Activated CD4-positive, alpha-beta T cell treated with anti-CD3 and anti-CD28 coated beads, Interleukin-2, amount 10 ng/mL, durations not matched to agents 7 days and 5 days (primary cell): ENCODE data around the gene ZSWIM5. TPM values are rescaled to one million over a fixed set of nuclear protein-coding genes. Genes with fewer than 3 reads are reported as not detected.

Experiments used
- CTCF ChIA-PET: fragments of 350-600 bp; sonication (Branson Sonifier 250); formaldehyde crosslinking; loops from one replicate; lab custom pipeline; 2021; ENCODE audit warnings: antibody characterized with exemption; lab: Charles Lee
- POLR2A ChIA-PET: fragments of 350-600 bp; sonication (Branson Sonifier 250); formaldehyde crosslinking; loops from one replicate; lab custom pipeline; 2021; ENCODE audit warnings: antibody characterized with exemption; lab: Charles Lee
- DNase-seq: peaks from one replicate; pipeline ENCODE4 v3.0.0-alpha.2; 2020
- H3K27ac Mint-ChIP-seq: one replicate; pipeline ENCODE4 v1.8.0; 2021; ENCODE audit warnings: mild to moderate bottlenecking, moderate library complexity, mixed read lengths
- H3K27me3 Mint-ChIP-seq: one replicate; pipeline ENCODE4 v1.8.0; 2021; ENCODE audit warnings: mixed read lengths
- H3K36me3 Mint-ChIP-seq: one replicate; pipeline ENCODE4 v1.8.0; 2021; ENCODE audit warnings: low read depth, mixed read lengths
- H3K4me1 Mint-ChIP-seq: one replicate; pipeline ENCODE4 v1.8.0; 2021; ENCODE audit warnings: mixed read lengths
- H3K4me3 Mint-ChIP-seq: one replicate; pipeline ENCODE4 v1.8.0; 2021; ENCODE audit warnings: mild to moderate bottlenecking, moderate library complexity, mixed read lengths
- H3K9me3 Mint-ChIP-seq: one replicate; pipeline ENCODE4 v1.8.0; 2021; ENCODE audit warnings: mixed read lengths
- total RNA-seq, 2 experiments: library from RNA; stranded (reverse); gene quantifications; one replicate each; pipeline ENCODE4 v1.2.3, GENCODE V29; 2021

Gene ZSWIM5
- total RNA-seq, 2 experiments from 2014 or later, result 0.46 to 0.62 TPM

DNA sequence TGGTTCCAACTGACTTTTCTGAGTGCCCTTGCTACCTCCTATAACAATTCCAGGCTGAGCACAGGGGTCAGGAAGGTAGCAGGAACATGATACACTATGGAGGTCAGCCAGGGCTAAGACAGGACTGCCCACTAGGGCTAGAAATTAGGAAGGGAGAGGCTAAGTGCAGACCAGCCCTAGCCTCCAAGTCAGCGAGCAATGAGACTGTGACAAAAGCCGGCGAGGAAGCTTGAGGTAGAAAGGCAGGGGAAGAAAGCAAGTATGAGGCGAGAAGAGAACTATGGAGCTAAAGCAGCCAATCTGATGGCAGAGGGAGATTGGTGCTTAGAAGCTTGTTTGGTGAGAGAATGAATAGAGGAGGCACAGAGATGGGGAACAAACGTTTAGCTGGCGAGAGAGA lies 189.6 kb downstream of the ZSWIM5 start:
- H3K4me1 Mint-ChIP-seq, result peaks cover 21% of the 10 kb centered on the region
- H3K27me3 Mint-ChIP-seq, result no peaks in the 10 kb centered on the region
- DNase-seq, result no peak
- no peaks in the 10 kb centered on the region for H3K9me3 Mint-ChIP-seq
- ChIA-PET POLR2A (no interaction called here), CTCF (interaction anchor here (3.1 to 5.2 kb wide), 2 partner anchors 282 to 286 kb away, joined by 20 to 38 read pairs; no protein-coding TSS in a partner anchor)
- no peak overlapping the region for H3K27ac Mint-ChIP-seq
- peaks cover 6% of the 10 kb centered on the region for H3K36me3 Mint-ChIP-seq
- no peak overlapping the region for H3K4me3 Mint-ChIP-seq

DNA sequence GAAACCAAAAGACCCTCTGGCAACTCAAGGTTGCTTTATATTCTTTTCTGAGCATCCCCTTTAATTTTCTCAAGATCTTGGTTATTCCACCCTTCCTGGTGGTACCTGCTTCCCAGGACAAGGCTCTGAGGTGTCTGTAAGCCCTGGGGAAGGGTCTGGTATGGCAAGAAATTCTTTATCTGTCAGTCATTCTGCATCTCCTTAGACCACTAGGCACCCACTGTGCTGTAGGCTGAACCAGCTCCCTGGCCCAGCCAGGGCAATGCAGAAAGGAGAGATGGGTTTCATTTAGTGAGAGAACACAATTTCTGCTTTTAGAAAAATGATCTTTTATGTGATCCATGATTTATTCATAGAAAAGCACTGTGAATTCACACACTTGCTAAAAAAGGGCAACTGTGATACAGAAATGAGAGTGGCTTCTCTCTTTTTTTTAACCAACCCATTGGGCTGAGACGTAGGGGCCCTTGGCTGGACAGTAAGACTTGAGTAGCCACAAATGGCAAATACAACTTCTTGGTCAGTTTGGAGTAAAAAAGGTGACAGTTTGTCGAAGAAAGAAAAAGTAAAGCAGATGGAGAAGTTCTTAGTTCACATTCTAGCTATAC lies 190.2 kb downstream of the ZSWIM5 start:
- no peak for DNase-seq
- H3K4me1 Mint-ChIP-seq, result peaks cover 27% of the 10 kb centered on the region
- H3K27me3 Mint-ChIP-seq, result no peaks in the 10 kb centered on the region
- H3K27ac Mint-ChIP-seq, result no peak overlapping the region
- no peaks in the 10 kb centered on the region for H3K9me3 Mint-ChIP-seq
- H3K4me3 Mint-ChIP-seq, result no peak overlapping the region
- peaks cover 6% of the 10 kb centered on the region for H3K36me3 Mint-ChIP-seq
- ChIA-PET POLR2A (interaction anchor here (0.7 kb wide), 1 partner anchor 477 kb away, joined by 3 read pairs; no protein-coding TSS in a partner anchor), CTCF (interaction anchor here (3.1 to 5.2 kb wide), 2 partner anchors 283 to 287 kb away, joined by 20 to 38 read pairs; no protein-coding TSS in a partner anchor)

DNA sequence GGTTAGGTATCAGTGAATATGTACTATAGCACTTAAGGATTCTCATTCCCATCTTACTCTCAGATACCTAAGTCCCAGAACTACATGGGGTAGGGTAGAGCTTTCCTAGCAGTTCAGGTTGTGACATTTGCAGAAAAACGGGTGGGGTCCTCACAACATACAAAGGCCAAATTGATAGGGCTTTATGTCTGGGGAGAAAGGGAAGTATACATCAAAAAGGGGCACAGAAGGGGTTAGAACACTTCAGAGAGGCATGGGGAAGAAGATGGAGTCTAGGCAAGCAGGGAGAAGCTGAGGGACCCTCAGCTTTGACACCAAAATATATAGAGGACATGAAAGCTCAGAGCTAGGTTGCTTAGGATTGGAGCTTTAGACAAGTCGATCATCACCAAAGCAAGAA lies 190.7 kb downstream of the ZSWIM5 start:
- ChIA-PET POLR2A (interaction anchor here (0.7 kb wide), 1 partner anchor 477 kb away, joined by 3 read pairs; no protein-coding TSS in a partner anchor), CTCF (interaction anchor here (5.2 kb wide), 1 partner anchor 283 kb away, joined by 38 read pairs; no protein-coding TSS in a partner anchor)
- peaks cover 6% of the 10 kb centered on the region for H3K36me3 Mint-ChIP-seq
- no peaks in the 10 kb centered on the region for H3K27me3 Mint-ChIP-seq
- H3K4me3 Mint-ChIP-seq, result no peak overlapping the region
- no peak for DNase-seq
- H3K27ac Mint-ChIP-seq, result no peak overlapping the region
- peaks cover 27% of the 10 kb centered on the region for H3K4me1 Mint-ChIP-seq
- H3K9me3 Mint-ChIP-seq, result no peaks in the 10 kb centered on the region

DNA sequence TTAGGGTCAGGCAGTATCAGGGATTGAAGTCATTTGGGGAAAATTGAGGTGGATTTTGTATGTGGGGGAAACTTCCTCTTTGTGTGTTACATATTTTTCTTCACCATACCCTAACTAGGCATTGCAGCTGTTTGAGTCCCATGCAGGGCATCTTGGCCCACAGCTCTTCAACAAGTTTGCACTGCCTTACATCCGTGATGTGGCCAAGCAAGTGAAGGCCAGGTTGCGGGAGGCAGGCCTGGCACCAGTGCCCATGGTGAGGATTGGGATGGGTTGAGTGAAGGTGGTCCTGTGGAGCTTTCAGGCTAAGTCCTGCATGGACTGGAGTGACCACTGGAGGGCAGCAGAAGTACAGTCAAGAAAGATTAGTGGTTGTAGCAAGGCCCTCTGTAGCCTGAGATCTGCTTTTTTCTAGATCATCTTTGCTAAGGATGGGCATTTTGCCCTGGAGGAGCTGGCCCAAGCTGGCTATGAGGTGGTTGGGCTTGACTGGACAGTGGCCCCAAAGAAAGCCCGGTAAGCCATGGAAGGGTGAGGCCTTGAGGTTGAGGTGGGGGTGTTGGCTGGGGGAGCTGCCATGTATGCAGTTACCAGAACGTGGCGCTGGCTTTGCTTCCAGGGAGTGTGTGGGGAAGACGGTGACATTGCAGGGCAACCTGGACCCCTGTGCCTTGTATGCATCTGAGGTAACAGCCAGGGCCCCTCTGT lies 191.9 kb downstream of the ZSWIM5 start:
- H3K27ac Mint-ChIP-seq, result no peak overlapping the region
- POLR2A ChIA-PET, result interaction anchor here (1.3 kb wide), 1 partner anchor 284 kb away, joined by 3 read pairs; the partner anchor contains the start of gene RNU5D-1
- peak; percentile 90 for DNase-seq
- H3K36me3 Mint-ChIP-seq, result peaks cover 9% of the 10 kb centered on the region
- CTCF ChIA-PET, result interaction anchor here (0.6 to 6.5 kb wide), 26 partner anchors 14 to 512 kb away, joined by 3 to 86 read pairs (median 4); partner anchors contain the start of genes MUTYH, PLK3, TESK2 and TOE1
- peaks cover 38% of the 10 kb centered on the region for H3K4me1 Mint-ChIP-seq
- H3K4me3 Mint-ChIP-seq, result peak overlapping the region; percentile 17
- H3K27me3 Mint-ChIP-seq, result no peaks in the 10 kb centered on the region
- H3K9me3 Mint-ChIP-seq, result no peaks in the 10 kb centered on the region

DNA sequence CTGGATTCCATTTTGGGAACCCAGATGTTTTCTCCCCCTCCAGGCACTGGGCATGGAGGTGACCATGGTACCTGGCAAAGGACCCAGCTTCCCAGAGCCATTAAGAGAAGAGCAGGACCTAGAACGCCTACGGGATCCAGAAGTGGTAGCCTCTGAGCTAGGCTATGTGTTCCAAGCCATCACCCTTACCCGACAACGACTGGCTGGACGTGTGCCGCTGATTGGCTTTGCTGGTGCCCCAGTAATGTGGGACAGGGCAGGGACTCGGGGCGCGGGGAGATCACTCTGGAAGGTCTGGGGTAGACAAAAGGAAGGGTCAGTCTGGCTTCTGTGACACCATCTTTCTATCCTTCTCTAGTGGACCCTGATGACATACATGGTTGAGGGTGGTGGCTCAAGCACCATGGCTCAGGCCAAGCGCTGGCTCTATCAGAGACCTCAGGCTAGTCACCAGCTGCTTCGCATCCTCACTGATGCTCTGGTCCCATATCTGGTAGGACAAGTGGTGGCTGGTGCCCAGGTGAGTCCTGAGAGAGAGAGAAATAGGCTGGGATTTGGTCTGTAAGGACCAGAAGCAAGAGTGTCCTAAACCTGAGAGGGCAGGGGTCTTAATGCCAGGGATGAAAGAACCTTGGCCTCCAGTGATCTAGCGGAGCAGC lies 192.7 kb downstream of the ZSWIM5 start:
- no peak overlapping the region for H3K27ac Mint-ChIP-seq

DNA sequence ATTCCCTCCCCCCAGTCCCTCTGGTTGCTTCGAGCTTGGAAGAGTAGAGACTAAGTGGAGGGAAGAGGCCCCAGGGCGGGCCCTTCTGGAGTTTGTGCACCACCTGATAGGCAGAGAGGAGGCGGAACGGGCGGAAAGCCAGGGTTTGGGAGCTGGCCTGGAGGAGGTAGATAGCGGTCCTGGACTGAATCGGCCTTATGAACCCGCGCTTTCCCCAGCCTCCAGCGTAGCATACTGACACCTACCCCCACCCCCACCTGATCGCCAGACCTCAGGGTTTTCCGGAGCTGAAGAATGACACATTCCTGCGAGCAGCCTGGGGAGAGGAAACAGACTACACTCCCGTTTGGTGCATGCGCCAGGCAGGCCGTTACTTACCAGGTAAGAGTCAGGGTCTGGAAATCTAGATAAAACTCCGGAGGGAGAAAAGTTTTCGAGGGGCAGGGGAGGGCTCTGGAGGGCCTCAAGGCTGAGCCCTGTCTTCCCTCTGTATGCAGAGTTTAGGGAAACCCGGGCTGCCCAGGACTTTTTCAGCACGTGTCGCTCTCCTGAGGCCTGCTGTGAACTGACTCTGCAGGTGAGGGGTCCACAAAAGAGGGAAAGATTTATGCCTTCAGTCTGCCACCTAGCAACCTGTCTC lies 193.6 kb downstream of the ZSWIM5 start:
- H3K9me3 Mint-ChIP-seq, result no peaks in the 10 kb centered on the region
- peak; percentile 31 for DNase-seq
- peak overlapping the region; percentile 92 for H3K27ac Mint-ChIP-seq
- ChIA-PET POLR2A (interaction anchor here (0.6 to 3.1 kb wide), 8 partner anchors 26 to 336 kb away, joined by 3 to 13 read pairs (median 4); partner anchors contain the start of genes EIF2B3 and PLK3), CTCF (interaction anchor here (1.0 to 6.5 kb wide), 9 partner anchors 17 to 479 kb away, joined by 3 to 86 read pairs (median 5); partner anchors contain the start of genes RNU5D-1 and TESK2)
- H3K27me3 Mint-ChIP-seq, result no peaks in the 10 kb centered on the region
- peaks cover 19% of the 10 kb centered on the region for H3K36me3 Mint-ChIP-seq
- peaks cover 43% of the 10 kb centered on the region for H3K4me1 Mint-ChIP-seq
- peak overlapping the region; percentile 79 for H3K4me3 Mint-ChIP-seq

More for the DNA sequence above, 192.7 kb downstream of the ZSWIM5 start:
- peak overlapping the region; percentile 79 for H3K4me3 Mint-ChIP-seq
- no peaks in the 10 kb centered on the region for H3K9me3 Mint-ChIP-seq
- peaks cover 15% of the 10 kb centered on the region for H3K36me3 Mint-ChIP-seq
- H3K27me3 Mint-ChIP-seq, result no peaks in the 10 kb centered on the region
- POLR2A ChIA-PET, result interaction anchor here (1.3 kb wide), 1 partner anchor 283 kb away, joined by 3 read pairs; the partner anchor contains the start of gene RNU5D-1
- CTCF ChIA-PET, result interaction anchor here (0.8 to 6.5 kb wide), 22 partner anchors 16 to 482 kb away, joined by 3 to 86 read pairs (median 4); partner anchors contain the start of genes MUTYH, PLK3, TESK2 and TOE1
- no peak for DNase-seq
- H3K4me1 Mint-ChIP-seq, result peaks cover 45% of the 10 kb centered on the region

DNA sequence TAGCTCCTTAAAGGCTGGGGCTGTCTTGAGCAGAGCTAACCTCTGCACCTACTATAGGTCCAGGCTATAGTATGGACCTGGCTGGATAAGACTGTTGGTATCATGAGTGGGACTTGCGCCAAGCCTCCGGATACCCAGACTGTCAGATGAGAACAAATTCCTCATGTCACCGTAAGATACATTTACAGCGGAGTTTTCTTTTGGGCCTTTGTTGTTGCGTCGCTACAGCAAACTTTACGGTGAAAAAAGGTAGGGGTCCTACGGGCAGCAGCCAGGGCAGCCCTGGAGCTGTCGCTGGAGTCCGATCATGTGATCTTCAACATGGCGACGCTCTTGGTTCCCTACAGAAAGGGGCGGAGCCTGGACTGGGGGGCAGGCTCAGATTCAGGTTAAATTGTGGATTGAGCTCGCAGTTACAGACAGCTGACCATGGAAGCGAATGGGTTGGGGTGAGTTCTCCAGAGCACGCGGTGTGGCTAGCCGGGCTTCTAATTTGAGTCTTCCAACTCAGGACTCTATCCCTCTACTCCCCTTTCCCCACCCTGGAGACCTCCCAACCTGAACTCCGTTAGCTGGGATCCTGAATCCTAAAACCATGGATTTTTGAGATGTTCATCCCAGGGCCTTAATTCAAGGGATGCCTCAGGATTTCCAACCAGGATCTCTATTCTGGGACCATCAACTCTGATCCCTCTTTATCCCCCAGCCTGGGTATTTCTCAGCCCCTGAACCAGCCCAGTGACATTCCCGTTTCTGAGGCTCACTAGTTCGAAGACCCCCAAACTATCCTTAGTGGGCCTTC lies 194.4 kb downstream of the ZSWIM5 start, which contains the start of gene UROD:
Gene UROD (plus strand): TSS at position 418 of the 802 bp plus-strand sequence. CDS start 12 bp downstream, at position 430.
- no peaks in the 10 kb centered on the region for H3K9me3 Mint-ChIP-seq
- peak within 1 kb of the TSS; percentile 79 for H3K4me3 Mint-ChIP-seq
- H3K27me3 Mint-ChIP-seq, result no peaks in the 10 kb centered on the region
- peaks cover 43% of the 10 kb centered on the region for H3K4me1 Mint-ChIP-seq
- H3K27ac Mint-ChIP-seq, result peak within 1 kb of the TSS; percentile 92
- CTCF ChIA-PET, result interaction anchor here (0.7 to 6.5 kb wide), 14 partner anchors 16 to 480 kb away, joined by 3 to 86 read pairs (median 4); partner anchors contain the start of genes PLK3, RNU5D-1 and TESK2
- POLR2A ChIA-PET, result interaction anchor here (0.7 to 3.1 kb wide), 8 partner anchors 26 to 292 kb away, joined by 3 to 13 read pairs (median 4); partner anchors contain the start of genes EIF2B3 and PLK3
- peaks cover 22% of the 10 kb centered on the region for H3K36me3 Mint-ChIP-seq
- DNase-seq, result peak; percentile 94

DNA sequence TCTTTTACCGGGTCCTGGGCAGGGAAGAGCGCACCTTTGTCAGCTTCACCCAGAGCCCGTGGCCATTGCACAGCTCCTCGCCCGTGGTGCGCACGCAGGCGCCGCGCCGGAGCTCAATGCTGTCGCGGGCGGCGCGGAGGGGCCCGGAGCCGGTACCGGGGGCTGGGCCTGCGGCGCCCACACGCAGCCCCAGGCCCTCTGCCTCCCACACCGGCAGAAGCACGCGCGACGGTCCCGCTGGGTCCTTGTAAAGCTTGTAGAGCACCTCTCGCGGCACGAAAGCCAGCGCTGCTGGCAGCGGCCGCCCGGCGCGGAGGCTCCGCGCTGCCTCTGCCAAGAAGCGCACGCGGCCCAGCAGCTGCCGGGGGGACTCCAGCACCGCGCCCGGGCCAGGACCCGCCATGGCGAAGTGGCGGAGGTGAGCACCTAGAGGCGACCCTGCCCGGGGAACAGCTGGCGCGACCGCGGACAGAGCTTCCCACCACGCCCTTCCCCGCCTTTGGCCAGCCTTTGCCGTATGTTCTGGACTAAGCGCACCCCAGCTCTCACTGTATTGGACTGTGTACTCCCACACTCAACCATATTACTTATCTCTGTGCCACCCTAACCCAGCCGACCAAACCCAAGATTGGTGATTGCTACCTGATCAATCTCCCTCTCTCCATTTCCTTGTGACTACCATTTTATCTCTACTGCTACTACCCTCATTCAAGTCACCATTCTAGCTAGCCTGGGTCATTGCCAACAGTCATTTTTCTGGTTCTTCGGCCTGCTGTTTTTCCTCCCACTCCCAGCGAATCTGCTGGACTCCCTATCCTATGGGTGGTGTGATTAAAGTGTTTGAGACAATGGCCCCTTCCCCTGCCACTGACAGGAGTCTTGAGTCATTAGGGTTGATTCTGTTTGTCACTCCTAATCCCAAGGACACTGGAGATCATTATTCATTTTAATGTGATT lies 195.3 kb downstream of the ZSWIM5 start, which contains the start of gene HECTD3:
Gene HECTD3 (minus strand): TSS at position 470 of the 957 bp plus-strand sequence. CDS start 67 bp downstream, at position 403.
- ChIA-PET POLR2A (interaction anchor here (0.6 to 3.1 kb wide), 9 partner anchors 25 to 320 kb away, joined by 3 to 13 read pairs (median 4); partner anchors contain the start of genes EIF2B3 and PLK3), CTCF (interaction anchor here (0.7 to 6.5 kb wide), 16 partner anchors 9 to 481 kb away, joined by 3 to 86 read pairs (median 4); partner anchors contain the start of genes EIF2B3, PLK3, RNU5D-1 and RPS8)
- Mint-ChIP-seq H3K9me3 (no peaks in the 10 kb centered on the region), H3K27ac (peak within 1 kb of the TSS; percentile 92), H3K36me3 (peaks cover 29% of the 10 kb centered on the region), H3K4me3 (peak within 1 kb of the TSS; percentile 79), H3K27me3 (no peaks in the 10 kb centered on the region), H3K4me1 (peaks cover 43% of the 10 kb centered on the region)
- DNase-seq, result peak; percentile 73

DNA sequence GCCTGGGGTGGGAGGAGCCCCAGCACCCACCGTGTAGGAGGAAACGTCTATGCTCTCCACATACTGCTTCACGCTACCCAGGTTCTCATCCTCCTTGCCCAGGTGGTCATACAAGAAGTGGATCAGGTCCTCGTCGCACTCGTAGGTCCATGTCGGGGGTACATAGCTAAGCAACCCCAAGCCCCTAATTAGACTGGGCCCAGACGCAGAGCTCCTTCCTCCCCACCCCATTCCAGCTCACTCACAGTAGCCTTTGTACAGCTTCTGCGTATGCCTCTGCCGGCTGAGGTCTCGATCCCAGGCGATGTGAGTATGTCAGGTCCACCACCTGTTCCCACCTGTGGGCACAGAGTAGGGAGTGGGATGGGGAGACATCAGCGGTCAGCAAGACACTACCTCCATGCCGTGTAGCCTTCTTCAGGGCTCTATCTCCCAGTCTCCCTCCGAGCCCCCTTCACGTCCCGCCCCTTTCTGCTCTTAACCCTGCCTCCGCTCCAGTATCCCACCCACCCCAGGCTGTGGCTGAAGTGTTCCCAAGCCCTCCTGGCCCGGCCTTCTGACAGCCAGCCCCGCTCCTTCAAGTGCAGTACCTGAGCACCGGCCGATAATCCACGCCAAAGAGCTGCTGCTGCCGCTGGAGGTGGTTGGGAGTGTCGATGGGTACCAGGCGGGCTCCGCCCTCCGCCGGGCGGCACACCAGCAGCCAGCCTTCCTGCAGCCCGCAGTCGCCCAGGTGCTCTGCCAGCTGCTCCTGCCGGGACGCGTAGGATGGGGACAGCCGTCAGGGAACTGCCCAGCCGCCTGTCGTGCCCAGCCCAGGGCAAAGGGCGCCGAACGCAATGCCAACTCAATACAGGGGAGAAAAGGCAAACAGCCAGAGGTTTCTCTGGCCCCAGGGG lies 196.2 kb downstream of the ZSWIM5 start:
- Mint-ChIP-seq H3K4me1 (peaks cover 43% of the 10 kb centered on the region), H3K27me3 (no peaks in the 10 kb centered on the region), H3K27ac (peak overlapping the region; percentile 86), H3K36me3 (peaks cover 33% of the 10 kb centered on the region), H3K9me3 (no peaks in the 10 kb centered on the region), H3K4me3 (peak overlapping the region; percentile 73)
- ChIA-PET POLR2A (interaction anchor here (0.6 to 3.1 kb wide), 4 partner anchors 24 to 321 kb away, joined by 3 to 13 read pairs (median 7); partner anchors contain the start of gene EIF2B3), CTCF (interaction anchor here (0.6 to 6.5 kb wide), 12 partner anchors 10 to 482 kb away, joined by 3 to 86 read pairs (median 3); partner anchors contain the start of genes EIF2B3, RPS8 and TESK2)
- peak; percentile 33 for DNase-seq
